ENCODE data around the gene SAMM50. TPM values are rescaled to one million over a fixed set of nuclear protein-coding genes. Genes with fewer than 3 reads are reported as not detected.
A peak's percentile ranks its signal among the peaks of the same experiment; 100 is the strongest.

SAMM50 gene
- total RNA-seq, 1 donor from 2014 or later, result 48.0 TPM

- peaks cover 2% of the 10 kb centered on the region for H3K4me1 Mint-ChIP-seq (ENCODE audit: low read depth, unreplicated experiment)
- H3K4me3 Mint-ChIP-seq (ENCODE audit: unreplicated experiment), result peak overlapping the region; percentile 84
- peak; percentile 43 for DNase-seq
- no peak for TF ChIP-seq CTCF (IDR thresholded peaks at IDR 0.05; ENCODE audit: partially characterized antibody, unreplicated experiment)
- H3K36me3 Mint-ChIP-seq (ENCODE audit: unreplicated experiment), result no peaks in the 10 kb centered on the region
- H3K9me3 Mint-ChIP-seq (ENCODE audit: unreplicated experiment), result peaks cover 6% of the 10 kb centered on the region
- no peak overlapping the region for H3K27ac Mint-ChIP-seq (ENCODE audit: unreplicated experiment)
- H3K27me3 Mint-ChIP-seq (ENCODE audit: unreplicated experiment), result peaks cover 4% of the 10 kb centered on the region
Observed at GRCh38 chr22:44023404-44024287, 68.4 kb downstream of the SAMM50 start.

- Mint-ChIP-seq H3K4me3 (ENCODE audit: unreplicated experiment) (peak within 1 kb of the TSS; percentile 84), H3K27me3 (ENCODE audit: unreplicated experiment) (peaks cover 4% of the 10 kb centered on the region), H3K4me1 (ENCODE audit: low read depth, unreplicated experiment) (peaks cover 2% of the 10 kb centered on the region), H3K9me3 (ENCODE audit: unreplicated experiment) (peaks cover 6% of the 10 kb centered on the region), H3K27ac (ENCODE audit: unreplicated experiment) (no peak within 1 kb of the TSS), H3K36me3 (ENCODE audit: unreplicated experiment) (no peaks in the 10 kb centered on the region)
- DNase-seq, result peak; percentile 33
- no peak for TF ChIP-seq CTCF (IDR thresholded peaks at IDR 0.05; ENCODE audit: partially characterized antibody, unreplicated experiment)
Observed at GRCh38 chr22:44024288-44024921, 69.2 kb downstream of the SAMM50 start, which contains the start of gene PARVB. TSS of gene PARVB (plus strand) at chr22:44024302. CDS start at chr22:44024340, 38 bp downstream.

DNA sequence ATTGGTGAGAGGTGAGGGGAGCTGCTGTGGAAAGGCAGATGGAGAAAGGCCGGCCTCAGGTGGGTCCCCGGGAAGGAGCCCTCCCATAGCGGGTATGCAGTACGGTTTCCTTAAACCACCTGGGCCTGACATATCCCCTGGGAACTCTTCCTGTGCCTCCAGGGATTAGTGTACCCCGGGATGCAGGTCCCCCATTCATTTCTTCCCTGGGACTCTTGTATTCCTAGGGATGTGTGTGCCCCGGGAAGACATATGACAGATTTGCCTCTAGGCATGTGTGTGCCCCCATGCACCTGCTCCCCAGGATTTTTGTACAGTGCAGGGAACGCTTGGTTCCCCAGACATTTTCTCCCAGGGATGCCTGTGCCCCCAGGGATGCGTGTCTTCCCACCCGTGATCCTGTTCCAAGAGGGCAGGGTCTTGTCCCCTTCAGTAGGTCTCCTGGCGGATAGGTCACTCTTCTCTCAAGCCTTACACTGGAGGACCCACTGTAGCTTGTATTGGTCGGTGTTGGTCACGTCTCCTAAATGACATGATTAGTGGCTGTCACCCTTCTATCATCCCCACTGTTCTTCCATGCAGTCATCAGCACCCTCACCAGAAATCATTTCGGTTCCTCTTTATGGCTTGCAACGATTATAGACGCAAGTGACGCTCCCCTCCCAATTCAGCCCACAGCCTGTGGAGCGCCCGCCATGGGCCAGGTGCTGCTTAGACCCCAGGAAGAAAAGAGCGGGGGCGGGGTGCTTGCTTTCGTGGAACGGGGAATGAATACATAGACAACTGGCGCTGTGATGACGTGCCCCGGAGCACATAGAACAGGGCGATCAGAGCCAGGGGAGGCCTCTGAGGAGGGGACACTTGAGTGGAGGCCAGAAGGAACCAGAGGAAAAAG is 70.2 kb downstream of the SAMM50 start:
- no peak for DNase-seq
- peaks cover 4% of the 10 kb centered on the region for H3K27me3 Mint-ChIP-seq (ENCODE audit: unreplicated experiment)
- peaks cover 2% of the 10 kb centered on the region for H3K4me1 Mint-ChIP-seq (ENCODE audit: low read depth, unreplicated experiment)
- TF ChIP-seq CTCF (IDR thresholded peaks at IDR 0.05; ENCODE audit: partially characterized antibody, unreplicated experiment), result no peak
- H3K9me3 Mint-ChIP-seq (ENCODE audit: unreplicated experiment), result peaks cover 6% of the 10 kb centered on the region
- H3K36me3 Mint-ChIP-seq (ENCODE audit: unreplicated experiment), result no peaks in the 10 kb centered on the region
- H3K4me3 Mint-ChIP-seq (ENCODE audit: unreplicated experiment), result peak overlapping the region; percentile 34
- H3K27ac Mint-ChIP-seq (ENCODE audit: unreplicated experiment), result no peak overlapping the region

DNA sequence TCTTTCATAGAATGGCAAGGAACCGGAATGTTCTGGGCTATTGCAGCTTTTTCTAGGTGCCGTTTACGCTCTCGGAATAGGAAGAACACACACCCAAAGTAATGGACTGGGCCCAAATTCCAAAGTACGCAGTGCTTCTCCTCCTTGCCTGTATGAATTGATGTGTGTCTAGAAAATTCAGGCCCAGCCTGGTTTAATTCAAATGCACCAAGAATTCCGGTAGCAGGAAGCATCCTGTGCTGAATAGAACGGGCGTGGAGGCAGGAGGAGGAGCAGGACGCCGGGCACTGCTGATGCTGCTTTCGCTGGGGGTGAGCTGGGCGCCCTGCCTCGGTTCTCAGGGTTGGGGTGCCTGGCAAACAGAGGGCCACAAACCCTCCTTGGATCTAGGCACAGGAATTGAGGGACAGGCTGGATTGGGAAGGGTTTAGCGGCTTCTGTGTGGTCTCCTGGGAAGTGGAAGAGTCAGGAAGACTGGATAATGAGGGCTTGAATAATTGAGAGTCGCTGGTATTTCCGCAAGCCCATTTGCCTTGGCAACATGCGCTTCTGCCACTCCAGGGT is 70.9 kb downstream of the SAMM50 start:
- no peak for DNase-seq
- Mint-ChIP-seq H3K36me3 (ENCODE audit: unreplicated experiment) (no peaks in the 10 kb centered on the region), H3K4me3 (ENCODE audit: unreplicated experiment) (no peak overlapping the region), H3K27me3 (ENCODE audit: unreplicated experiment) (peaks cover 4% of the 10 kb centered on the region), H3K4me1 (ENCODE audit: low read depth, unreplicated experiment) (peaks cover 2% of the 10 kb centered on the region), H3K9me3 (ENCODE audit: unreplicated experiment) (peaks cover 6% of the 10 kb centered on the region), H3K27ac (ENCODE audit: unreplicated experiment) (no peak overlapping the region)
- no peak for TF ChIP-seq CTCF (IDR thresholded peaks at IDR 0.05; ENCODE audit: partially characterized antibody, unreplicated experiment)

All from glutamatergic neuron (in vitro differentiated cells).